Upper lobe of left lung (tissue), 4 donors: Measurements from ENCODE around the gene RHOH.

ENCODE experiments used
- EP300 ChIP-seq, 4 donors: sonication (generic); formaldehyde crosslinking; IDR thresholded peaks; one replicate each; pipeline ENCODE4 v1.5.1; 2017; ENCODE audit warnings: antibody characterized with exemption in 4 of 4, control low read depth in 2 of 4
- POLR2A ChIP-seq, 4 donors: fragments of 450-650 bp; IDR thresholded peaks; one replicate each; pipeline ENCODE4 v1.5.1; 2016 to 2017; ENCODE audit warnings: antibody characterized with exemption in 4 of 4, mild to moderate bottlenecking in 2 of 4
- TF ChIP-seq, protein P1 (sequence below), 6 experiments: fragments of 450-650 bp in 4 of 6; fragments of 200-600 bp in 2 of 6; sonication (generic) in 2 of 6; IDR thresholded peaks; one replicate each; pipeline ENCODE4 v1.5.1; 2016 to 2019; ENCODE audit warnings: antibody characterized with exemption in 6 of 6

GRCh38 chr4:40201898-40202297 is 5.1 kb downstream of the RHOH start:
- TF ChIP-seq, protein P1, sequence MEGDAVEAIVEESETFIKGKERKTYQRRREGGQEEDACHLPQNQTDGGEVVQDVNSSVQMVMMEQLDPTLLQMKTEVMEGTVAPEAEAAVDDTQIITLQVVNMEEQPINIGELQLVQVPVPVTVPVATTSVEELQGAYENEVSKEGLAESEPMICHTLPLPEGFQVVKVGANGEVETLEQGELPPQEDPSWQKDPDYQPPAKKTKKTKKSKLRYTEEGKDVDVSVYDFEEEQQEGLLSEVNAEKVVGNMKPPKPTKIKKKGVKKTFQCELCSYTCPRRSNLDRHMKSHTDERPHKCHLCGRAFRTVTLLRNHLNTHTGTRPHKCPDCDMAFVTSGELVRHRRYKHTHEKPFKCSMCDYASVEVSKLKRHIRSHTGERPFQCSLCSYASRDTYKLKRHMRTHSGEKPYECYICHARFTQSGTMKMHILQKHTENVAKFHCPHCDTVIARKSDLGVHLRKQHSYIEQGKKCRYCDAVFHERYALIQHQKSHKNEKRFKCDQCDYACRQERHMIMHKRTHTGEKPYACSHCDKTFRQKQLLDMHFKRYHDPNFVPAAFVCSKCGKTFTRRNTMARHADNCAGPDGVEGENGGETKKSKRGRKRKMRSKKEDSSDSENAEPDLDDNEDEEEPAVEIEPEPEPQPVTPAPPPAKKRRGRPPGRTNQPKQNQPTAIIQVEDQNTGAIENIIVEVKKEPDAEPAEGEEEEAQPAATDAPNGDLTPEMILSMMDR (IDR thresholded peaks at IDR 0.05): no peak
- TF ChIP-seq POLR2A (IDR thresholded peaks at IDR 0.05) (no peak), EP300 (IDR thresholded peaks at IDR 0.05) (no peak)
